Cardiac septum (tissue), 1 donor: ENCODE measurements around the gene SASS6. TPM values are rescaled to one million over a fixed set of nuclear protein-coding genes. Genes with fewer than 3 reads are reported as not detected.
"Not testable (repeated sequence)": the region's sequence is repeated elsewhere in the genome, so short reads cannot be mapped to it uniquely, and the experiment has no call there.

ENCODE experiments used
- DNase-seq: peaks from one replicate; pipeline ENCODE4 v3.0.0-alpha.2; 2020; ENCODE audit warnings: low spot score
- intact Hi-C: fragments of 100-400 bp; cut with DNase I; formaldehyde crosslinking; loops from one replicate; pipeline ENCODE4 v1.14.0; 2022
- total RNA-seq: library from RNA; stranded (reverse); fragmentation: NEBNext Ultra II Directional; extraction: Animal tissue kit (Norgen Biotek cat#: 25700); gene quantifications from one replicate; pipeline ENCODE4 v1.2.1, GENCODE V29; 2021
- donor health status: DM: no; HTN: no; CAD: no.

SASS6 gene
- total RNA-seq, 1 donor from 2014 or later, result 1.2 TPM

GRCh38 chr1:100053119-100053518 is 79.6 kb downstream of the SASS6 start:
- DNase-seq, result no peak
- intact Hi-C loops, result no loop called here

GRCh38 chr1:100051893-100052292 is 80.8 kb downstream of the SASS6 start:
- no peak for DNase-seq
- intact Hi-C loops, result no loop called here

- no peak for DNase-seq
- intact Hi-C loops, result no loop called here
Observed at GRCh38 chr1:100051401-100051800, 81.3 kb downstream of the SASS6 start.

GRCh38 chr1:100050139-100050538 is 82.6 kb downstream of the SASS6 start:
- DNase-seq, result no peak
- intact Hi-C loops, result no loop called here

GRCh38 chr1:100047235-100047708 is 85.5 kb downstream of the SASS6 start:
- peak; percentile 79 for DNase-seq
- intact Hi-C loops, result not testable (repeated sequence)

GRCh38 chr1:100045206-100045605 is 87.5 kb downstream of the SASS6 start:
- no peak for DNase-seq
- intact Hi-C loops, result no loop called here

GRCh38 chr1:100039591-100039990 is 93.1 kb downstream of the SASS6 start:
- no peak for DNase-seq
- intact Hi-C loops, result loop anchor here (2.0 to 5.0 kb wide), 3 partner anchors 72 to 313 kb away; partner anchors contain the start of genes CDC14A, SASS6, SLC35A3 and TRMT13

- intact Hi-C loops, result loop anchor here (2.0 to 5.0 kb wide), 3 partner anchors 71 to 314 kb away; partner anchors contain the start of genes CDC14A, SASS6, SLC35A3 and TRMT13
- peak; percentile 89 for DNase-seq
Observed at GRCh38 chr1:100038660-100039287, 94.0 kb downstream of the SASS6 start.

GRCh38 chr1:100037927-100038659 is 94.6 kb downstream of the SASS6 start:
- peak; percentile 96 for DNase-seq
- intact Hi-C loops, result loop anchor here (2.0 to 5.0 kb wide), 3 partner anchors 71 to 314 kb away; partner anchors contain the start of genes CDC14A, SASS6, SLC35A3 and TRMT13

- DNase-seq, result no peak
Observed at GRCh38 chr1:100037656-100037926, 95.1 kb downstream of the SASS6 start.

GRCh38 chr1:100036718-100037655 is 95.7 kb downstream of the SASS6 start:
- intact Hi-C loops, result loop anchor here (5.0 kb wide), 2 partner anchors 70 to 315 kb away; partner anchors contain the start of genes CDC14A and SLC35A3
- no peak for DNase-seq

More at GRCh38 chr1:100037656-100037926, 95.1 kb downstream of the SASS6 start:
- intact Hi-C loops, result loop anchor here (5.0 kb wide), 2 partner anchors 70 to 315 kb away; partner anchors contain the start of genes CDC14A and SLC35A3

GRCh38 chr1:100035214-100035613 is 97.5 kb downstream of the SASS6 start:
- DNase-seq, result no peak
- intact Hi-C loops, result loop anchor here (5.0 kb wide), 2 partner anchors 68 to 317 kb away; partner anchors contain the start of genes CDC14A and SLC35A3

GRCh38 chr1:100034470-100034869 is 98.3 kb downstream of the SASS6 start:
- DNase-seq, result no peak
- intact Hi-C loops, result no loop called here

Other genes starting within 250 kb of the SASS6 start
- 9.8 TPM for gene SLC35A3, start 162.9 kb downstream of the SASS6 start, total RNA-seq
- gene TRMT13, start 233 bp upstream of the SASS6 start, total RNA-seq, result 8.1 TPM
- gene LRRC39, start 45.3 kb upstream of the SASS6 start, total RNA-seq, result 90.7 TPM
- gene DBT, start 116.9 kb upstream of the SASS6 start, total RNA-seq, result 29.3 TPM
- gene RTCA, start 133.3 kb upstream of the SASS6 start, total RNA-seq, result 34.4 TPM
- gene CDC14A, start 219.6 kb upstream of the SASS6 start, total RNA-seq, result 4.9 TPM